HUES64 (cell line): Measurements from ENCODE around the gene AP4E1.
"Not testable (repeated sequence)": the region's sequence is repeated elsewhere in the genome, so short reads cannot be mapped to it uniquely, and the experiment has no call there.

Experiments
- H3K27ac ChIP-seq: 2 replicates; pipeline ENCODE4 v1.7.0; 2013; ENCODE audit warnings: low read depth, low read length, inconsistent platforms
- H3K27me3 ChIP-seq: 2 replicates; pipeline ENCODE4 v1.6.1; 2013; ENCODE audit warnings: mild to moderate bottlenecking, low read length; ENCODE audit not compliant: insufficient read depth
- H3K36me3 ChIP-seq: 2 replicates; pipeline ENCODE4 v1.6.1; 2013; ENCODE audit warnings: mild to moderate bottlenecking, low read length; ENCODE audit not compliant: insufficient read depth
- H3K4me1 ChIP-seq: 2 replicates; pipeline ENCODE4 v1.6.1; 2013; ENCODE audit warnings: mild to moderate bottlenecking, low read length, moderate library complexity; ENCODE audit not compliant: insufficient read depth
- H3K4me3 ChIP-seq: 2 replicates; pipeline ENCODE4 v1.5.1; 2013; ENCODE audit warnings: mild to moderate bottlenecking, low read length, moderate library complexity
- H3K9ac ChIP-seq: 2 replicates; pipeline ENCODE4 v1.6.1; 2013; ENCODE audit warnings: mild to moderate bottlenecking, low read depth, low read length
- H3K9me3 ChIP-seq: 2 replicates; pipeline ENCODE4 v1.6.1; 2013; ENCODE audit warnings: low read depth, low read length; ENCODE audit not compliant: insufficient read depth
- WGBS: fragments of 150-250, 120-280 bp; methylation state at CpG from one replicate; pipeline ENCODE4 v1.1.7; 2013; ENCODE audit warnings: missing lambda C conversion rate; 5-methylcytosine and 5-hydroxymethylcytosine counted together

The AP4E1 gene

DNA sequence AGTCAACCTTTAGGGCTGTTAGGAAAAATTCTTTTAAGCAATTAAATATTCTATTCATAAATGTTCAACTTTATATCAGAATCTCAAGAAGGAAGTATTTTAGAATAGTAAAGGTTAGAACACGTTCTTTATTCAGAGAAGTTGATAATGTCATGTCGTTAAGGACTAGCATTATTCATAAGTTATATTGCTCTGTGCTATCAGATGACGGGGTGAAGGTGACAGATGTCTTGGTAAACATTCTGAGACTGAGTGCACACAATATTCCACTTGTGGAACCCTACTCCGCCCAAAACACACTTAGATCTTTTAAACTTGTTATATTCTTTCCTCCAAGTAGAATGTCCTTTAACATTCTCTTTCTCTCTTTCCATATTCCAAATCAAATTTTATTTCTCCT, 7.9 kb downstream of the AP4E1 start:
- no peak overlapping the region for H3K27ac ChIP-seq
- peaks cover 62% of the 10 kb centered on the region for H3K36me3 ChIP-seq
- 97% methylated on average over 4 of the region's 4 CpGs for WGBS
- H3K4me3 ChIP-seq, result no peak overlapping the region
- no peak overlapping the region for H3K9ac ChIP-seq
- H3K4me1 ChIP-seq, result no peaks in the 10 kb centered on the region
- H3K27me3 ChIP-seq, result no peaks in the 10 kb centered on the region
- no peaks in the 10 kb centered on the region for H3K9me3 ChIP-seq

- not testable (repeated sequence) for H3K9me3 ChIP-seq, H3K27ac ChIP-seq, H3K4me1 ChIP-seq, H3K9ac ChIP-seq, H3K4me3 ChIP-seq, H3K27me3 ChIP-seq
- peaks cover 58% of the 10 kb centered on the region for H3K36me3 ChIP-seq
- WGBS, result 97% methylated on average over 4 of the region's 4 CpGs
These were observed 10.9 kb downstream of the AP4E1 start for GRCh38 chr15:50919359-50919758.

- no peak overlapping the region for H3K9ac ChIP-seq
- no peaks in the 10 kb centered on the region for H3K27me3 ChIP-seq
- H3K4me3 ChIP-seq, result no peak overlapping the region
- H3K9me3 ChIP-seq, result no peaks in the 10 kb centered on the region
- H3K27ac ChIP-seq, result no peak overlapping the region
- peaks cover 62% of the 10 kb centered on the region for H3K36me3 ChIP-seq
- H3K4me1 ChIP-seq, result no peaks in the 10 kb centered on the region
- 91% methylated on average over 1 of the region's 1 CpG for WGBS
These were observed 16.8 kb downstream of the AP4E1 start for GRCh38 chr15:50925281-50925680.

DNA sequence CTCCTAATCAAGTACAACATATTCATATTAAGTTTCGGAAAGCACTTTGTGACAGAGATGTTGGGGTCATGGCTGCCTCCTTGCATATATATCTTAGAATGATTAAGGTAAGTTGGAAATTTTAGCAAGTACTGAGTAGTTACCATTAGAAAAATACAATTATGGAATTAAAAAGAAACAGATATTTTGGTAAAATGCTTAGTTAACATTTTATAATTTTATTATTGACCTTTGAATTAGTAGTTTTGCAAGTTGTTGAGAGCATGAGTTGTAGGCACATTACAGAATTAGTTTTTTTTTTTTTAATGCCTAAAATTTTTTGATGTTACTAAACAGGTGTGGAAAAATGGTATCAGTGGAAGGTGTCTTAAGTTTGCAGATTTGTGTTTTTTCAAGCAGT, 20.6 kb downstream of the AP4E1 start:
- no peaks in the 10 kb centered on the region for H3K9me3 ChIP-seq
- H3K36me3 ChIP-seq, result peaks cover 68% of the 10 kb centered on the region
- H3K27me3 ChIP-seq, result no peaks in the 10 kb centered on the region
- no peaks in the 10 kb centered on the region for H3K4me1 ChIP-seq
- no peak overlapping the region for H3K9ac ChIP-seq
- H3K4me3 ChIP-seq, result no peak overlapping the region
- H3K27ac ChIP-seq, result no peak overlapping the region
- WGBS, result 100% methylated on average over 1 of the region's 1 CpG

GRCh38 chr15:50930792-50931191, 22.3 kb downstream of the AP4E1 start:
- WGBS, result 100% methylated on average over 1 of the region's 1 CpG
- Histone ChIP-seq H3K27me3 (no peaks in the 10 kb centered on the region), H3K27ac (no peak overlapping the region), H3K9me3 (no peaks in the 10 kb centered on the region), H3K9ac (no peak overlapping the region), H3K4me1 (no peaks in the 10 kb centered on the region), H3K4me3 (no peak overlapping the region), H3K36me3 (peaks cover 54% of the 10 kb centered on the region)

- H3K36me3 ChIP-seq, result peaks cover 37% of the 10 kb centered on the region
- no peaks in the 10 kb centered on the region for H3K9me3 ChIP-seq
- no peak overlapping the region for H3K4me3 ChIP-seq
- H3K27me3 ChIP-seq, result no peaks in the 10 kb centered on the region
- no peak overlapping the region for H3K9ac ChIP-seq
- WGBS, result 93% methylated on average over 1 of the region's 1 CpG
- no peaks in the 10 kb centered on the region for H3K4me1 ChIP-seq
- no peak overlapping the region for H3K27ac ChIP-seq
These were observed 24.9 kb downstream of the AP4E1 start for GRCh38 chr15:50933341-50933740.

GRCh38 chr15:50938525-50938924, 30.0 kb downstream of the AP4E1 start:
- Histone ChIP-seq H3K27me3 (no peaks in the 10 kb centered on the region), H3K36me3 (peaks cover 19% of the 10 kb centered on the region; the same call in 1 of the 2 replicates), H3K9me3 (no peaks in the 10 kb centered on the region), H3K9ac (no peak overlapping the region), H3K27ac (no peak overlapping the region), H3K4me3 (no peak overlapping the region), H3K4me1 (no peaks in the 10 kb centered on the region)
- 96% methylated on average over 4 of the region's 4 CpGs for WGBS

DNA sequence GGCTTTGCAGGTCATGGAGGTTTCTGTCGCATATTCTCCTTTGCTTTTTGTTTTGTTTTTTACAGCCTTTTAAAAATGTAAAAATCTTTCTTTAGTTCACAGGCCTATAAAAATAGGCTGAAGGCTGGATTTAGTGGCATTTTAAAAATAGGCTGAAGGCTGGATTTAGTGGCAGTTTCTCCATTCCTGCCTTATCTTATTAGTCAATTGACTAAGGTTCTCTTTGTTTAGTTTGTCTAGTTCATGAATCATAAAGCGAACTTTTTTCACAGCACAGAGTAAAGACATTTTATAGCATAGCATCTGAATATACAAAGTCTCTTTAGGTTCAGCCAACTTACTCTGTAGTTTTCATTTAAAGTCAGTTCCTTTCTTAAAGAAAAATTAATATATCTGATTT, 31.4 kb downstream of the AP4E1 start:
- no peak overlapping the region for H3K4me3 ChIP-seq
- H3K9ac ChIP-seq, result no peak overlapping the region
- 95% methylated on average over 2 of the region's 2 CpGs for WGBS
- no peaks in the 10 kb centered on the region for H3K4me1 ChIP-seq
- no peak overlapping the region for H3K27ac ChIP-seq
- peaks cover 33% of the 10 kb centered on the region; the same call in 1 of the 2 replicates for H3K36me3 ChIP-seq
- no peaks in the 10 kb centered on the region for H3K27me3 ChIP-seq
- H3K9me3 ChIP-seq, result no peaks in the 10 kb centered on the region

DNA sequence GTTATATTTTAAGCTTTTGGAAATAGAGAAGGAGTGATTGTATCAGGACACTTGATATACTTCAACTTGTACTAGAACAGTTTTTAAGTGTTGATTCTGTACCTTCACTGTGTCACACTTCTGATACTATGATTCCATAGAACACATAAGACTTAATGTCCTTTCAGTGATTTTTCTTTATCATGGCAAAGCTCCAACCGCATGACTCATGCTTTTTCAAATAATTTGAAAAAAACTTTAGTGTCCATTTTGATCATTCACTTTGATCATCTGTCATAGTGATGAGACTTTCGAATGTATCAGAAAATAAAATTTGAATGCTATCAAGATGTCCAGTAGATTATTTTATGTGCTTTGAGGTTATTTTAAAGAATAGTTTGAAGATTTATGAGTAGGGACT, 32.0 kb downstream of the AP4E1 start:
- WGBS, result 96% methylated on average over 2 of the region's 2 CpGs
- no peaks in the 10 kb centered on the region for H3K4me1 ChIP-seq
- no peak overlapping the region for H3K9ac ChIP-seq
- H3K27ac ChIP-seq, result no peak overlapping the region
- peaks cover 39% of the 10 kb centered on the region for H3K36me3 ChIP-seq
- no peaks in the 10 kb centered on the region for H3K9me3 ChIP-seq
- H3K27me3 ChIP-seq, result no peaks in the 10 kb centered on the region
- H3K4me3 ChIP-seq, result no peak overlapping the region

- H3K9ac ChIP-seq, result no peak overlapping the region
- H3K4me3 ChIP-seq, result no peak overlapping the region
- H3K27me3 ChIP-seq, result no peaks in the 10 kb centered on the region
- H3K9me3 ChIP-seq, result no peaks in the 10 kb centered on the region
- peaks cover 39% of the 10 kb centered on the region for H3K36me3 ChIP-seq
- no peak overlapping the region for H3K27ac ChIP-seq
- H3K4me1 ChIP-seq, result no peaks in the 10 kb centered on the region
These were observed 35.2 kb downstream of the AP4E1 start for GRCh38 chr15:50943638-50944037.

GRCh38 chr15:50944672-50945071, 36.2 kb downstream of the AP4E1 start:
- H3K9me3 ChIP-seq, result no peaks in the 10 kb centered on the region
- H3K4me1 ChIP-seq, result no peaks in the 10 kb centered on the region
- H3K36me3 ChIP-seq, result peaks cover 43% of the 10 kb centered on the region
- no peaks in the 10 kb centered on the region for H3K27me3 ChIP-seq
- no peak overlapping the region for H3K9ac ChIP-seq
- 92% methylated on average over 3 of the region's 3 CpGs for WGBS
- no peak overlapping the region for H3K27ac ChIP-seq
- H3K4me3 ChIP-seq, result no peak overlapping the region

DNA sequence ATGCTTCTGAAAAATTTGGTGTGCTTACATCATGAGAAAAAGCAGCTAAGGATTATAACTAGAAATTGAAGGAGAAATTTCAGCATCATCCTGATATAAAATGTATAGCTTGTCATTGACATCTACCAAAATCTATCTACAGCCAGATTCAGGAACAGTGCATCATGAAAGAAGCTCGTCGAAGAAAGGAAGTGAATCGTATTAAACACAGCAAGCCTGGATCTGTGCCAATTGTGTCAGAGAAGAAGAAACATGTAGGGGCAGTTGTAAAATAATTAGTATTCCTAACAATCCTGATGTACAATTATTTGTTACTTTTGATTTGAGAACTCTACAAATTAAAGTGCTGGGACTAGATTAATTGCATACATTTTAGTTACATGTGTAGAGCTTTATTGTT, 37.2 kb downstream of the AP4E1 start:
- H3K9me3 ChIP-seq, result no peaks in the 10 kb centered on the region
- no peaks in the 10 kb centered on the region for H3K4me1 ChIP-seq
- peaks cover 53% of the 10 kb centered on the region for H3K36me3 ChIP-seq
- no peak overlapping the region for H3K9ac ChIP-seq
- no peak overlapping the region for H3K4me3 ChIP-seq
- no peaks in the 10 kb centered on the region for H3K27me3 ChIP-seq
- WGBS, result 89% methylated on average over 3 of the region's 3 CpGs
- H3K27ac ChIP-seq, result no peak overlapping the region
